Lower leg skin (tissue), 4 donors: ENCODE measurements around the gene TACC3. TPM values are rescaled to one million over a fixed set of nuclear protein-coding genes. Genes with fewer than 3 reads are reported as not detected.

ENCODE experiments used
- DNase-seq, 2 donors: peaks; one replicate each; pipeline ENCODE4 v3.0.0-alpha.2; 2019; ENCODE audit warnings: low spot score in 2 of 2
- H3K4me3 ChIP-seq: fragments of 200-600 bp; sonication (generic); 2 replicates; pipeline ENCODE4 v1.5.1; 2017; ENCODE audit warnings: mild to moderate bottlenecking, low read depth; ENCODE audit not compliant: poor library complexity, severe bottlenecking
- CTCF ChIP-seq, 3 donors: fragments of 450-650 bp; IDR thresholded peaks; one replicate each; pipeline ENCODE4 v1.5.1; 2016; ENCODE audit warnings: antibody characterized with exemption in 3 of 3, mild to moderate bottlenecking in 3 of 3, moderate library complexity in 2 of 3
- POLR2A ChIP-seq, 2 donors: fragments of 450-650 bp; IDR thresholded peaks; one replicate each; pipeline ENCODE4 v1.6.1; 2016 to 2017; ENCODE audit warnings: antibody characterized with exemption in 2 of 2, mild to moderate bottlenecking in 1 of 2, moderate library complexity in 1 of 2
- WGBS, 2 donors: methylation state at CpG; one replicate each; pipeline ENCODE4 v1.1.5; 2018; 5-methylcytosine and 5-hydroxymethylcytosine counted together
- intact Hi-C: fragments of 100-400 bp; cut with DNase I; formaldehyde crosslinking; loops from one replicate; pipeline ENCODE4 v1.15.0; 2023; ENCODE audit warnings: low total_unique reads
- total RNA-seq, 4 donors: library from RNA; depleted of rRNA; stranded (reverse); fragments of >200 nt; gene quantifications; one replicate each; pipeline ENCODE4 v1.1.0, GENCODE V29; 2016

TACC3 gene
- total RNA-seq, 4 donors from 2014 or later, result 6.1 to 10.0 (median 7.9) TPM

- no peak overlapping the region for H3K4me3 ChIP-seq
- TF ChIP-seq CTCF (IDR thresholded peaks at IDR 0.05) (no peak), POLR2A (IDR thresholded peaks at IDR 0.05) (no peak)
- intact Hi-C loops, result loop anchor here (5.0 kb wide), 1 partner anchor 152 kb away; no protein-coding TSS in a partner anchor
- 90 to 94% methylated on average over 13 of the region's 13 CpGs for WGBS, 2 donors
- DNase-seq, result no peak
Observed at GRCh38 chr4:1745165-1745564, 23.8 kb downstream of the TACC3 start.

GRCh38 chr4:1745697-1746096 lies 24.4 kb downstream of the TACC3 start:
- H3K4me3 ChIP-seq, result no peak overlapping the region
- TF ChIP-seq POLR2A (IDR thresholded peaks at IDR 0.05) (no peak), CTCF (IDR thresholded peaks at IDR 0.05) (no peak)
- no peak for DNase-seq
- 80 to 83% methylated on average over 11 to 12 of the region's 12 CpGs for WGBS, 2 donors
- intact Hi-C loops, result loop anchor here (5.0 kb wide), 1 partner anchor 152 kb away; no protein-coding TSS in a partner anchor

- peak in 1 of 2 donors; percentile 93 for DNase-seq
- 28 to 50% methylated on average over 3 to 11 of the region's 17 CpGs for WGBS, 2 donors
- TF ChIP-seq CTCF (IDR thresholded peaks at IDR 0.05) (peak in 1 of 3 donors; percentile 12), POLR2A (IDR thresholded peaks at IDR 0.05) (no peak)
- intact Hi-C loops, result loop anchor here (5.0 kb wide), 1 partner anchor 151 kb away; no protein-coding TSS in a partner anchor
- no peak overlapping the region for H3K4me3 ChIP-seq
Observed at GRCh38 chr4:1746265-1746691, 25.0 kb downstream of the TACC3 start.

GRCh38 chr4:1746919-1747602 lies 25.7 kb downstream of the TACC3 start:
- intact Hi-C loops, result loop anchor here (5.0 kb wide), 1 partner anchor 150 kb away; no protein-coding TSS in a partner anchor
- 72 to 75% methylated on average over 5 to 19 of the region's 33 CpGs for WGBS, 2 donors
- no peak for DNase-seq
- TF ChIP-seq POLR2A (IDR thresholded peaks at IDR 0.05) (no peak), CTCF (IDR thresholded peaks at IDR 0.05) (no peak)
- H3K4me3 ChIP-seq, result no peak overlapping the region

- intact Hi-C loops, result loop anchor here (5.0 kb wide), 1 partner anchor 150 kb away; no protein-coding TSS in a partner anchor
- no peak for DNase-seq
- no peak for TF ChIP-seq CTCF (IDR thresholded peaks at IDR 0.05)
- no peak for TF ChIP-seq POLR2A (IDR thresholded peaks at IDR 0.05)
- no peak overlapping the region for H3K4me3 ChIP-seq
- 86 to 90% methylated on average over 15 to 16 of the region's 16 CpGs for WGBS, 2 donors
Observed at GRCh38 chr4:1747603-1747967, 26.3 kb downstream of the TACC3 start.
